ELR (cell line): Measurements from ENCODE around the gene NBPF3.
A peak's percentile ranks its signal among the peaks of the same experiment; 100 is the strongest.

Source experiments
- DNase-seq: peaks from one replicate; pipeline ENCODE4 v3.0.0-alpha.2; 2015; ENCODE audit warnings: low read depth

Gene NBPF3

DNA sequence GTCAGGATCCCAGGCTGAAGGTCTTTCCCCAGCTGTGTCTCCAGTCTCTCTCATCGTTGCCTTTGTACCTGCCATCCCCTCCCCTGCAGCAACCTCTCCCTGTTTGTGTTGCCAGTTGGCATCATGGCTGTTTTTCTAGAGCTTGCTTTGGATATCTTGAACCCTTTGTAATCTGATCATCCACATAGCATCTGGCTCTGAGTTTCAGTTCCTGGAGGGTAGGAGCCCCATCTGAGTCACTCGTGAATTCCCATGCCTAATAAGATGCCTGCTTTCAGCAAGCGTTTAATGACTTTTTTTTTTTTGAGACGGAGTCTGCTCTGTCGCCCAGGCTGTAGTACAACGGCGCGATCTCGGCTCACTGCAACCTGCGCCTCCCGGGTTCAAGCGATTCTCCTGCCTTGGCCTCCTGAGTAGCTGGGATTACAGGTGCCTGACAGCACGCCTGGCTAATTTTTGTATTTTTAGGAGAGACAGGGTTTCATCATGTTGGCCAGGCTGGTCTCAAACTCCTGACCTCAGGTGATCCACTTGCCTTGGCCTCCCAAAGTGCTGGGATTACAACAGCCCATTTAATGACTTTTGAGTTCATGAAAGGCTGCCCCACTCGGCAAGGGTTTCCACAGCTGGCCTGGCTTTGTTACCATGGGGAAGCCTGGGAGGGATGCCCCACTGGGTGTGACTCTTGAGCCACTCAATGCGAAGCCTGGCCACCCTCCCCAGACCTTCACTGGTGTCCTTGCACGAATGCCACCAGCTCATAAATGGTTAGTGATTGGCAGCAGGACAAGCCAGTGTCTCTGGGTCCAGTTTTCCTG lies 81.2 kb downstream of the NBPF3 start:
- DNase-seq: peak; percentile 32

- DNase-seq: no peak
Measured at GRCh38 chr1:21521717-21522060, 81.8 kb downstream of the NBPF3 start.

- no peak for DNase-seq
Measured at GRCh38 chr1:21522525-21523038, 82.6 kb downstream of the NBPF3 start.

DNA sequence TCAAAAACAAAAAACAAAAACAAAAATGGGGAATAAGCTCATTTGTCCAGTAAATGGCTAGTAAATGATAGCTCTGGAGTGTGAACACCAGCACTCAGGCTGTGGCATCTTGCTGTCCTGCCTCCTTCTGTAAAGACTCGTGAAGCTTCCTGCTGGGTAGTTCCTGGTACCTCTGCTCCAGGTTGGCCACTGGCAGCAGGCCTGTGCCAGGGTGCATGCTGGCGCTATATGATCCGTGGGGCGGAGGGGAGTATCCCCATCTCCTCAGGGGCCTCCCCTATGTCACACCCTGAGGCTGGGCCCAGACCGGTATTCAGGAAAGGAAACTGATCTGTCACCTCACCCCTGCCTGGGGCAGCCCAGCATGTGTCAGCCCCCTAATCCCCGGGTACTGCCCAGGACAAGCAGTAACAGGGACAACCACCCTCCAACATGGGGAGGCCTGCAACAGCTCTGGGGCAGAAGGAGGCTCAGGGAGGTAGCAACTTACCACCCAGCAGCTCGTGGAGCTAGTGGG lies 83.4 kb downstream of the NBPF3 start:
- no peak for DNase-seq

DNA sequence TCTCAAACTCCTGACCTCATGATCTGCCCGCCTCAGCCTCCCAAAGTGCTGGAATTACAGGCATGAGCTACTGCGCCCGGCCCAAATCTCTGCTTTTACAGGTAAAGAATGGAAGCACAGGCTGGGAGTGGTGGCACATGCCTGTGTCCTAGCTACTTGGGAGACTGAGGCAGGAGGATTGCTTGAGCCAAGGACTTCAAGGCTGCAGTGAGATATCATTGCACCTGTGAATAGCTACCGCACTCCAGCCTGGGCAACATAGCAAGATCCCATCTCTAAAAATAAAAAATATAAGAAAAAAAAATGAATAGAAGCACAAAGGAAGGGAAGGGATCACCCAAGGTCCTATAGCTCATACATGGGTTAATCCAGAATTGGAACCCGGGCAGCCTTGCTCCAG lies 84.3 kb downstream of the NBPF3 start:
- DNase-seq: no peak

GRCh38 chr1:21524686-21525339 lies 84.9 kb downstream of the NBPF3 start:
- DNase-seq: no peak

DNA sequence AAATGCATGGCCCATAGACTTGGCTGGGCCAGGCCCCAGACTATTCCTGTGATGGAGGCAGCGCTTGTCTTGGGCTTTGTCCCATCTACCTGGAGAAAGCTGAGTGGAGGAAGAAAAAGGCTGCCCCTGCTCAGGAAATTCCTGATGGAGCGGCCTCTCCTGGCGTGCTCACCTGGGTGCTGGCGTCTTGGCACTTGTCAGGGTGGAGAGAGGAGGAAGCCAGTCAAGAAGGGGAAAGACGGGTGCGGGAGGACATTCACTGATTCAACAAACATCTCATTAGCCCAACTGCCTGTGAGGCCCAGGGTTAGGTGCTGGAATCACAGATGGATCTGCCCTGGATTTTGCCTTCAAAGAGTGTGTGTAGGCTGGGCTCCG lies 85.4 kb downstream of the NBPF3 start:
- no peak for DNase-seq

DNA sequence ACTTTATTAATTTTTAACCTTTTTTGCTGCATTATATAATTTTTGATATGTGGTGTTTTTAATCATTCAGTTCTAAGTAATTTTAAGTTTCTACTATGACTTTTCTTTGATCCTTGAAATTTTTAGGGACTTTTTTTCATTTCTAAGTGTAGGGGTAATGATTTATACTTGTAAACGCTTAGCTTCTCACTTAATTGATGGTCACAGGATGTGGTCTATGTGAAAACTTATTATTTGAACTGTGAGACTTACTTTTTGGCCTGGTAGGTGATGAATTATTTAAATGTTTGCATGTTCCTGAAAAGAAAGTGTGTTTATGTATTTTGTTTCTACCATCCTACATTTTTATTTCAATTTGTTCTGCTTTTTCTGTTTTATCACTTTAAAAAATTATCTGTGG lies 86.5 kb downstream of the NBPF3 start:
- DNase-seq: no peak

GRCh38 chr1:21530368-21531016 lies 90.6 kb downstream of the NBPF3 start:
- DNase-seq: peak; percentile 29

DNA sequence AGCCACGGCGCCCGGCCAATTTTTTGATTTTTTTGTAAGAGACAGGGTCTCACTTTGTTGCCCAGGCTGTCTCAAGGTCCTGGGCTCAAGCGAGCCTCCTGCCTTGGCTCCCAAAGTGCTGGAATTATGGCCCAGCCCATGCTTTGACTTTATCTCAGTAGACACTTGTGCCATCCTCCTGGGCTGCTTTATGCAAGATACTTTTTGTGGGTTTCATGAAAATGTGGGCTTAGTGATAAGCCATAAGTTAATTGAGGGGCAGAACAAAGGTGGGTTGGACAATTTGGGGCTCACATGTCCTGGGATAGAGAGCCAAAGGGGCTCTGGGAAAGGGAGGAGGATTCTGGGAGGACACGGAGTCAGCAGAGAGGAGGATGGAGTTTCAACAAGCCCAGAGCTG lies 91.3 kb downstream of the NBPF3 start:
- no peak for DNase-seq

DNA sequence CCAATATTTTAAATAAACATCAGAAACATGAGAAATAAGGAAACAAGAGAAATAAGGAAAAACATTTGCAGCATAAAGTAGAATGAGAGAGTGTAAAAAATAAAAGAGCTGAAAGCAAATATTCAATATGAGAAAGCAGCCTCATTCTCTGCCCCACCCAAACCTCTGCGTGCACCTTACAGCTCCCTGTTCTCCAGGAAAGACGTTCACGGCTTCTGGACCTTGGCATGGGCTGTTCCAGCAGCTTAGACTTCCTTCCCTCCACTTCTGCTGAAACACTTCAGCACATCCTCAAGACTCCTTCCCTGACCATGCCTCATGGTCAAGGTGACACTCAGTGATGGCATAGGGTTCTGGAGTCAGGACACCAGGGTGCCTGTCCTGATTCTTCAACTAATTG lies 92.6 kb downstream of the NBPF3 start:
- no peak for DNase-seq

- no peak for DNase-seq
Measured at GRCh38 chr1:21532992-21533534, 93.1 kb downstream of the NBPF3 start.

GRCh38 chr1:21534146-21534545 lies 94.2 kb downstream of the NBPF3 start:
- no peak for DNase-seq
